ENCODE data around the gene PLAC1.

The PLAC1 gene

GRCh38 chrX:134571796-134572195 is 86.5 kb downstream of the PLAC1 start:
- no peak for FAIRE-seq
- DNase-seq (ENCODE audit: insufficient read length, low spot score): no peak
- TF ChIP-seq PAX5 (IDR thresholded peaks at IDR 0.05; ENCODE audit: insufficient read depth, low read length, severe bottlenecking) (no peak), POU2F2 (IDR thresholded peaks at IDR 0.05; ENCODE audit: low read depth, low read length) (no peak), TAF1 (IDR thresholded peaks at IDR 0.05; ENCODE audit: low read depth, low read length) (no peak), POLR2A (IDR thresholded peaks at IDR 0.05; ENCODE audit: low read depth, low read length) (no peak), POLR2AphosphoS5 (IDR thresholded peaks at IDR 0.05; ENCODE audit: low read depth, low read length) (no peak), SPI1 (IDR thresholded peaks at IDR 0.05; ENCODE audit: low read depth, low read length) (no peak)

- peak; percentile 9 for FAIRE-seq
- TF ChIP-seq TAF1 (IDR thresholded peaks at IDR 0.05; ENCODE audit: low read depth, low read length) (no peak), PAX5 (IDR thresholded peaks at IDR 0.05; ENCODE audit: insufficient read depth, low read length, severe bottlenecking) (no peak), SPI1 (IDR thresholded peaks at IDR 0.05; ENCODE audit: low read depth, low read length) (no peak), POLR2AphosphoS5 (IDR thresholded peaks at IDR 0.05; ENCODE audit: low read depth, low read length) (no peak), POLR2A (IDR thresholded peaks at IDR 0.05; ENCODE audit: low read depth, low read length) (no peak), POU2F2 (IDR thresholded peaks at IDR 0.05; ENCODE audit: low read depth, low read length) (no peak)
- DNase-seq (ENCODE audit: insufficient read length, low spot score): no peak
Measured at GRCh38 chrX:134570899-134571298, 87.4 kb downstream of the PLAC1 start.

GRCh38 chrX:134570509-134570846 is 87.8 kb downstream of the PLAC1 start:
- TF ChIP-seq POLR2A (IDR thresholded peaks at IDR 0.05; ENCODE audit: low read depth, low read length) (no peak), POLR2AphosphoS5 (IDR thresholded peaks at IDR 0.05; ENCODE audit: low read depth, low read length) (no peak), POU2F2 (IDR thresholded peaks at IDR 0.05; ENCODE audit: low read depth, low read length) (no peak), SPI1 (IDR thresholded peaks at IDR 0.05; ENCODE audit: low read depth, low read length) (no peak), TAF1 (IDR thresholded peaks at IDR 0.05; ENCODE audit: low read depth, low read length) (no peak), PAX5 (IDR thresholded peaks at IDR 0.05; ENCODE audit: insufficient read depth, low read length, severe bottlenecking) (no peak)
- peak; percentile 73 for FAIRE-seq

GRCh38 chrX:134569306-134569705 is 89.0 kb downstream of the PLAC1 start:
- DNase-seq (ENCODE audit: insufficient read length, low spot score) (no peak), FAIRE-seq (peak; percentile 5)
- TF ChIP-seq POLR2AphosphoS5 (IDR thresholded peaks at IDR 0.05; ENCODE audit: low read depth, low read length) (no peak), PAX5 (IDR thresholded peaks at IDR 0.05; ENCODE audit: insufficient read depth, low read length, severe bottlenecking) (no peak), POLR2A (IDR thresholded peaks at IDR 0.05; ENCODE audit: low read depth, low read length) (no peak), SPI1 (IDR thresholded peaks at IDR 0.05; ENCODE audit: low read depth, low read length) (no peak)

More at GRCh38 chrX:134570509-134570846, 87.8 kb downstream of the PLAC1 start:
- no peak for DNase-seq (ENCODE audit: insufficient read length, low spot score)

GRCh38 chrX:134568285-134569016 is 89.8 kb downstream of the PLAC1 start:
- DNase-seq (ENCODE audit: insufficient read length, low spot score): no peak
- no peak for FAIRE-seq
- TF ChIP-seq POLR2A (IDR thresholded peaks at IDR 0.05; ENCODE audit: low read depth, low read length): no peak
- TF ChIP-seq TAF1 (IDR thresholded peaks at IDR 0.05; ENCODE audit: low read depth, low read length): no peak
- no peak for TF ChIP-seq SPI1 (IDR thresholded peaks at IDR 0.05; ENCODE audit: low read depth, low read length)
- TF ChIP-seq POLR2AphosphoS5 (IDR thresholded peaks at IDR 0.05; ENCODE audit: low read depth, low read length): no peak
- TF ChIP-seq PAX5 (IDR thresholded peaks at IDR 0.05; ENCODE audit: insufficient read depth, low read length, severe bottlenecking): no peak
- no peak for TF ChIP-seq POU2F2 (IDR thresholded peaks at IDR 0.05; ENCODE audit: low read depth, low read length)

- FAIRE-seq (no peak), DNase-seq (ENCODE audit: insufficient read length, low spot score) (no peak)
- TF ChIP-seq SPI1 (IDR thresholded peaks at IDR 0.05; ENCODE audit: low read depth, low read length) (no peak), POLR2A (IDR thresholded peaks at IDR 0.05; ENCODE audit: low read depth, low read length) (no peak), POLR2AphosphoS5 (IDR thresholded peaks at IDR 0.05; ENCODE audit: low read depth, low read length) (no peak), POU2F2 (IDR thresholded peaks at IDR 0.05; ENCODE audit: low read depth, low read length) (no peak), PAX5 (IDR thresholded peaks at IDR 0.05; ENCODE audit: insufficient read depth, low read length, severe bottlenecking) (no peak), TAF1 (IDR thresholded peaks at IDR 0.05; ENCODE audit: low read depth, low read length) (no peak)
Measured at GRCh38 chrX:134566506-134566905, 91.8 kb downstream of the PLAC1 start.

- no peak for DNase-seq (ENCODE audit: insufficient read length, low spot score)
- TF ChIP-seq POLR2A (IDR thresholded peaks at IDR 0.05; ENCODE audit: low read depth, low read length) (no peak), PAX5 (IDR thresholded peaks at IDR 0.05; ENCODE audit: insufficient read depth, low read length, severe bottlenecking) (no peak), POU2F2 (IDR thresholded peaks at IDR 0.05; ENCODE audit: low read depth, low read length) (no peak), SPI1 (IDR thresholded peaks at IDR 0.05; ENCODE audit: low read depth, low read length) (no peak), TAF1 (IDR thresholded peaks at IDR 0.05; ENCODE audit: low read depth, low read length) (no peak), POLR2AphosphoS5 (IDR thresholded peaks at IDR 0.05; ENCODE audit: low read depth, low read length) (no peak)
- no peak for FAIRE-seq
Measured at GRCh38 chrX:134562002-134562401, 96.3 kb downstream of the PLAC1 start.

- no peak for FAIRE-seq
- no peak for TF ChIP-seq PAX5 (IDR thresholded peaks at IDR 0.05; ENCODE audit: insufficient read depth, low read length, severe bottlenecking)
- no peak for DNase-seq (ENCODE audit: insufficient read length, low spot score)
Measured at GRCh38 chrX:134558133-134558532, 100.1 kb downstream of the PLAC1 start.

GRCh38 chrX:134554291-134554690 is 104.0 kb downstream of the PLAC1 start:
- FAIRE-seq (no peak), DNase-seq (ENCODE audit: insufficient read length, low spot score) (no peak)
- TF ChIP-seq POLR2A (IDR thresholded peaks at IDR 0.05; ENCODE audit: low read depth, low read length) (no peak), POU2F2 (IDR thresholded peaks at IDR 0.05; ENCODE audit: low read depth, low read length) (no peak), TAF1 (IDR thresholded peaks at IDR 0.05; ENCODE audit: low read depth, low read length) (no peak), PAX5 (IDR thresholded peaks at IDR 0.05; ENCODE audit: insufficient read depth, low read length, severe bottlenecking) (no peak), POLR2AphosphoS5 (IDR thresholded peaks at IDR 0.05; ENCODE audit: low read depth, low read length) (no peak), SPI1 (IDR thresholded peaks at IDR 0.05; ENCODE audit: low read depth, low read length) (no peak)

- DNase-seq (ENCODE audit: insufficient read length, low spot score) (no peak), FAIRE-seq (no peak)
- no peak for TF ChIP-seq POLR2A (IDR thresholded peaks at IDR 0.05; ENCODE audit: low read depth, low read length)
- no peak for TF ChIP-seq POLR2AphosphoS5 (IDR thresholded peaks at IDR 0.05; ENCODE audit: low read depth, low read length)
- no peak for TF ChIP-seq POU2F2 (IDR thresholded peaks at IDR 0.05; ENCODE audit: low read depth, low read length)
- no peak for TF ChIP-seq SPI1 (IDR thresholded peaks at IDR 0.05; ENCODE audit: low read depth, low read length)
- TF ChIP-seq PAX5 (IDR thresholded peaks at IDR 0.05; ENCODE audit: insufficient read depth, low read length, severe bottlenecking): no peak
- no peak for TF ChIP-seq TAF1 (IDR thresholded peaks at IDR 0.05; ENCODE audit: low read depth, low read length)
Measured at GRCh38 chrX:134552351-134552750, 105.9 kb downstream of the PLAC1 start.
